ENCODE results near the gene UBA1.
A peak's percentile ranks its signal among the peaks of the same experiment; 100 is the strongest.
"Not testable (repeated sequence)": the region's sequence is repeated elsewhere in the genome, so short reads cannot be mapped to it uniquely, and the experiment has no call there.

The UBA1 gene

GRCh38 chrX:47231167-47231566, 37.5 kb downstream of the UBA1 start:
- DNase-seq: no peak

- DNase-seq: no peak
Measured at GRCh38 chrX:47232197-47232802, 38.7 kb downstream of the UBA1 start.

- peak; percentile 42 for DNase-seq
Measured at GRCh38 chrX:47232803-47233332, 39.2 kb downstream of the UBA1 start, which contains the start of gene USP11. TSS of gene USP11 (plus strand) at chrX:47233009. CDS start at chrX:47233044, 35 bp downstream.

GRCh38 chrX:47233333-47234113, 39.9 kb downstream of the UBA1 start:
- peak; percentile 92 for DNase-seq

- DNase-seq: no peak
Measured at GRCh38 chrX:47234583-47234982, 41.0 kb downstream of the UBA1 start.

GRCh38 chrX:47235691-47236103, 42.1 kb downstream of the UBA1 start:
- DNase-seq: no peak

GRCh38 chrX:47239199-47239598, 45.6 kb downstream of the UBA1 start:
- no peak for DNase-seq

GRCh38 chrX:47239898-47240545, 46.4 kb downstream of the UBA1 start:
- no peak for DNase-seq

GRCh38 chrX:47240619-47241018, 47.0 kb downstream of the UBA1 start:
- no peak for DNase-seq

GRCh38 chrX:47241201-47242011, 47.8 kb downstream of the UBA1 start:
- DNase-seq: no peak

GRCh38 chrX:47242321-47242720, 48.7 kb downstream of the UBA1 start:
- DNase-seq: no peak

- no peak for DNase-seq
Measured at GRCh38 chrX:47243351-47243750, 49.7 kb downstream of the UBA1 start.

- DNase-seq: no peak
Measured at GRCh38 chrX:47244676-47245075, 51.0 kb downstream of the UBA1 start.

- DNase-seq: no peak
Measured at GRCh38 chrX:47245156-47245555, 51.5 kb downstream of the UBA1 start.

GRCh38 chrX:47247206-47247998, 53.8 kb downstream of the UBA1 start:
- no peak for DNase-seq

- no peak for DNase-seq
Measured at GRCh38 chrX:47247999-47248320, 54.3 kb downstream of the UBA1 start.

- DNase-seq: no peak
Measured at GRCh38 chrX:47248576-47248975, 54.9 kb downstream of the UBA1 start.

GRCh38 chrX:47250017-47250347, 56.4 kb downstream of the UBA1 start:
- DNase-seq: no peak

GRCh38 chrX:47257620-47258019, 64.0 kb downstream of the UBA1 start:
- DNase-seq: not testable (repeated sequence)
